Endothelial cell of umbilical vein (primary cell): Measurements from ENCODE around the gene RAB19. TPM values are rescaled to one million over a fixed set of nuclear protein-coding genes. Genes with fewer than 3 reads are reported as not detected.
"Not testable (repeated sequence)": the region's sequence is repeated elsewhere in the genome, so short reads cannot be mapped to it uniquely, and the experiment has no call there.

Experiments used
- BruUV-seq: library from RNA; stranded (reverse); fragments of 400-500 nt; replicated peaks from 2 replicates; lab custom pipeline; 2021; lab: Mats Ljungman, UMichigan
- CTCF ChIA-PET: fragments of 300-600, 350-600 bp; sonication (Branson Sonifier 250); formaldehyde crosslinking; loops from one replicate; lab custom pipeline; 2021; ENCODE audit warnings: antibody characterized with exemption, inconsistent platforms; lab: Charles Lee
- POLR2A ChIA-PET: fragments of 300-600, 350-600 bp; sonication (Branson Sonifier 250); formaldehyde crosslinking; loops from one replicate; lab custom pipeline; 2021; ENCODE audit warnings: antibody characterized with exemption, inconsistent platforms; lab: Charles Lee
- DNase-seq: peaks from one replicate; pipeline ENCODE4 v3.0.0-alpha.2; 2011; ENCODE audit warnings: low read depth, low spot score
- FAIRE-seq: peaks from 2 replicates; lab custom pipeline; 2011; peaks lifted over from hg19 to GRCh38; lab: Jason Lieb, UNC
- H2AFZ ChIP-seq: 2 replicates; pipeline ENCODE4 v1.6.0; 2012; ENCODE audit warnings: low read depth, low read length, control low read depth, inconsistent platforms
- H3K27ac ChIP-seq: 2 replicates; pipeline ENCODE4 v1.5.1; 2011; ENCODE audit warnings: low read depth, mild to moderate bottlenecking, control low read depth, low read length, moderate library complexity; ENCODE audit not compliant: insufficient read depth
- H3K27me3 ChIP-seq, 2 experiments: 2 replicates each; pipeline versions ENCODE4 v1.6.0 to v1.6.1; 2011; ENCODE audit warnings: low read length in 2 of 2, mixed read lengths in 1 of 2; ENCODE audit not compliant: control insufficient read depth in 2 of 2, insufficient read depth in 2 of 2
- H3K36me3 ChIP-seq, 2 experiments: 2 replicates in 1 of 2; 3 replicates in 1 of 2; pipeline ENCODE4 v1.5.1; 2011; ENCODE audit warnings: low read length in 2 of 2, mild to moderate bottlenecking in 1 of 2, moderate library complexity in 1 of 2; ENCODE audit not compliant: control insufficient read depth in 2 of 2, insufficient read depth in 2 of 2; ENCODE audit errors: extremely low read depth in 1 of 2
- H3K4me1 ChIP-seq: 3 replicates; pipeline ENCODE4 v1.5.1; 2011; ENCODE audit warnings: mild to moderate bottlenecking, low read length; ENCODE audit not compliant: control insufficient read depth, insufficient read depth; ENCODE audit errors: extremely low read depth
- H3K4me2 ChIP-seq: 2 replicates; pipeline ENCODE4 v1.6.1; 2011; ENCODE audit warnings: low read length, control low read depth, mixed read lengths; ENCODE audit not compliant: insufficient read depth
- H3K4me3 ChIP-seq, 3 experiments: fragments of 200-600 bp in 1 of 3; sonication (generic), shearing (Covaris generic) in 1 of 3; replicated peaks in 1 of 3; 2 replicates each; pipeline ENCODE4 v1.5.1; 2011 to 2016; ENCODE audit warnings: control low read depth in 3 of 3, low read length in 3 of 3, mild to moderate bottlenecking in 2 of 3, inconsistent platforms in 1 of 3, low read depth in 1 of 3, moderate library complexity in 1 of 3; ENCODE audit not compliant: insufficient read depth in 1 of 3
- H3K79me2 ChIP-seq: 2 replicates; pipeline ENCODE4 v1.6.0; 2012; ENCODE audit warnings: low read length, inconsistent platforms; ENCODE audit not compliant: control insufficient read depth, insufficient read depth
- H3K9ac ChIP-seq: replicated peaks from 2 replicates; pipeline ENCODE3; 2011; ENCODE audit warnings: low read length, control low read depth; ENCODE audit not compliant: insufficient read depth; ENCODE audit errors: extremely low read depth
- H3K9me1 ChIP-seq: replicated peaks from 3 replicates; pipeline ENCODE4 v1.6.0; 2011; ENCODE audit warnings: mild to moderate bottlenecking, low read length; ENCODE audit not compliant: control insufficient read depth, insufficient read depth; ENCODE audit errors: extremely low read depth
- H3K9me3 ChIP-seq: replicated peaks from 2 replicates; pipeline ENCODE4 v1.5.1; 2012; ENCODE audit warnings: low read length, inconsistent platforms; ENCODE audit not compliant: control insufficient read depth, insufficient read depth
- H4K20me1 ChIP-seq: replicated peaks from 2 replicates; pipeline ENCODE3; 2011; ENCODE audit warnings: mild to moderate bottlenecking, low read length; ENCODE audit not compliant: control insufficient read depth, insufficient read depth; ENCODE audit errors: extremely low read depth
- EZH2 ChIP-seq: IDR thresholded peaks from 2 replicates; pipeline ENCODE4 v1.6.1; 2012; ENCODE audit warnings: borderline replicate concordance, low read depth, mild to moderate bottlenecking, moderate library complexity, low read length, inconsistent platforms; ENCODE audit not compliant: severe bottlenecking
- FOS ChIP-seq: IDR thresholded peaks from 2 replicates; pipeline ENCODE4 v1.6.1; 2011; ENCODE audit warnings: mild to moderate bottlenecking, low read length, moderate library complexity, borderline replicate concordance; ENCODE audit not compliant: insufficient read depth
- GATA2 ChIP-seq: IDR thresholded peaks from 2 replicates; pipeline ENCODE4 v1.7.0; 2011; ENCODE audit warnings: low read depth, mild to moderate bottlenecking, moderate library complexity, mixed read lengths, low read length; ENCODE audit not compliant: insufficient read length, insufficient read depth
- JUN ChIP-seq: IDR thresholded peaks from 2 replicates; pipeline ENCODE4 v1.6.1; 2011; ENCODE audit warnings: borderline replicate concordance, low read depth; ENCODE audit not compliant: insufficient read length, insufficient read depth
- MYC ChIP-seq: IDR thresholded peaks from one replicate; pipeline ENCODE4 v1.6.1; 2011; ENCODE audit warnings: mild to moderate bottlenecking, low read depth, low read length
- POLR2A ChIP-seq: IDR thresholded peaks from 2 replicates; pipeline ENCODE4 v1.6.1; 2012; ENCODE audit warnings: low read depth, mild to moderate bottlenecking, control low read depth, low read length
- POLR2AphosphoS5 ChIP-seq: IDR thresholded peaks from 2 replicates; pipeline ENCODE4 v1.6.1; 2012; ENCODE audit warnings: low read depth, mild to moderate bottlenecking, control low read depth, low read length, moderate library complexity; ENCODE audit not compliant: insufficient read depth
- dilution Hi-C: fragments of 300-500 bp; cut with MboI; formaldehyde crosslinking; loops from one replicate; pipeline ENCODE4 v1.15.0; 2019; ENCODE audit warnings: low sequenced_read_pairs; ENCODE audit not compliant: extremely low pct_ligation_motif_present
- intact Hi-C: fragments of 100-400 bp; cut with micrococcal nuclease; formaldehyde crosslinking; loops from one replicate; pipeline ENCODE4 v1.10.0; 2022
- polyA plus RNA-seq, 4 experiments: library from polyadenylated mRNA; depleted of rRNA in 3 of 4; stranded (reverse) in 3 of 4; unstranded in 1 of 4; fragments of >200 nt; gene quantifications; 2 replicates each; pipeline versions ENCODE4 v1.2.1 to v1.2.3, GENCODE V29; 2011 to 2012; ENCODE audit warnings: missing spikeins in 1 of 4
- total RNA-seq: library from RNA; stranded (reverse); gene quantifications from 2 replicates; pipeline ENCODE4 v1.2.3, GENCODE V29; 2021
- TF ChIP-seq, protein P1 (sequence below): IDR thresholded peaks from 2 replicates; pipeline ENCODE4 v1.6.1; 2011; ENCODE audit not compliant: insufficient read depth, insufficient read length
- TF ChIP-seq, protein P2 (sequence below), 2 donors: IDR thresholded peaks; 1 replicate in 1 of 2; 2 replicates in 1 of 2; pipeline ENCODE4 v1.5.1; 2011; ENCODE audit warnings: low read length in 2 of 2, mild to moderate bottlenecking in 2 of 2, moderate library complexity in 2 of 2, control low read depth in 1 of 2, inconsistent platforms in 1 of 2, low read depth in 1 of 2; ENCODE audit not compliant: insufficient read depth in 1 of 2; ENCODE audit errors: extremely low read depth in 1 of 2

The RAB19 gene
- total and polyA plus RNA-seq, 2 donors (not counting 3 experiments of a cell fraction or from before 2014, with no cell fraction given): not detected

DNA sequence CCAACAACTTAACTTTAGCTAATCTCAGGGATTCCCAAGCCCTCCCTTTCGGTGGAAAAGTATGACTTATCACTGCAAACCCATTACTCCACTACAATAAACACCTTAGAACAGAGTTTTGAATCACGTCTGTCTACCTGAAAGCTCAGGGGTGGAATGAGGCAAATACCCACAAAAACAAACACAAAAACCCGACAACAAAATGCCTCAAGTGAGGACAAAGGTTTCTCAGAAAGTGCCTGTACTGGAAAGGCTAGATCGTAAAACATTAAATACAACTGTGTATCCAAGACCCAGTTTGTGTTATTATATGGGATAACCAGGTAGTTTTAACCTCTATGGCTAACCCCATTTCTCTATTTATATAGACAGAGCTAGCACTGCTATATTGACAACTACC is 49.4 kb downstream of the RAB19 start:
- BruUV-seq: no TSS peak
- CTCF ChIA-PET: interaction anchor here (1.0 to 1.1 kb wide), 2 partner anchors 14 to 1196 kb away, joined by 3 read pairs; no protein-coding TSS in a partner anchor

DNA sequence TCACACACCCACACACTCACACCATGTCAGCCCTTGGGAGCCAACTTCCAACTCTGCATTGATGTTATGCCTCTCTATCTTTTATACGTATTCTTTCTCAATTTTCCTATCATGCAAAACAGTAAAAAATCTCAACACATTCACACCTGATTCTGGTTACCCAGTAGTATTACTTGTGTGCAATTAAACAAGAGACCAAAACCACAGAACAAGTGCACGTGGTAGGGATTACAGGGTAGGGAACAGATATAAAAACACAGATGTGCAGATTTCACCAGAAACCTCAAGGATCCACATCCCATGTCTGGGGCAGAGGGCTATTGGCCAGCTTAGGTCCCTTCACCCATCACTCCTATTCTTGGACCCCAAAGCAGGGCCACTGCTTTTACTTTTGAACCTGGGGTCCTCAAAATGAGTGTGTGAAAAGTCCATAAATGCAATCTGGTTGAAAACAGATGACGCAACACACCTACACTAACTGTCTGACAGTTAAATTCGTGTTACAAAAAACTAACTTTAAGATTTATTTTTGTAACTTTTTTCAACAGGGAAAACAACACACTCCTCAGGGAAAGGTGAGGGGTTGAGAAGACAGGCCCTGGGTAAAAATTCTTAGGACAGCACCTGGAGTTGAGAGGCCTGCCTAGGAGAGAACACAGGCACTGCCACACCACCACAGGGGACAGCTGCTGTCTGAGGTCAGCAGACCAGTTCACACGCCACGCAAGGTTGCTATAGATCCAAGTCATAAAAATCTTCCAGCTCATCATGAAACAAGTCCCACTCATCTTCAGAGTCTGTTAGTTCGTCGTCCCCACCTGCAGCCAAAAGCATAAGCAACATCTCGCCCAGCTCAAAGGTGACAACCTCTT is 50.2 kb downstream of the RAB19 start:
- H3K27me3 ChIP-seq, H3K9me3 ChIP-seq, H3K4me1 ChIP-seq, FAIRE-seq, H3K9me1 ChIP-seq, H3K4me3 ChIP-seq, H3K9ac ChIP-seq, dilution Hi-C loops, H4K20me1 ChIP-seq, H3K4me2 ChIP-seq, H3K79me2 ChIP-seq, POLR2A ChIA-PET, H3K27ac ChIP-seq, H3K36me3 ChIP-seq, H2AFZ ChIP-seq, BruUV-seq, DNase-seq, intact Hi-C loops: not testable (repeated sequence)
- CTCF ChIA-PET: interaction anchor here (1.3 kb wide), 1 partner anchor 9 kb away, joined by 3 read pairs; no protein-coding TSS in a partner anchor

More for the DNA sequence above, 49.4 kb downstream of the RAB19 start:
- DNase-seq (no peak), FAIRE-seq (no peak)
- intact Hi-C loops (no loop called here), dilution Hi-C loops (no loop called here)
- Histone ChIP-seq H3K9me3 (no peaks in the 10 kb centered on the region), H3K9me1 (no peaks in the 10 kb centered on the region), H3K79me2 (no peaks in the 10 kb centered on the region), H2AFZ (no peak overlapping the region), H3K27me3 (no peaks in the 10 kb centered on the region), H3K4me3 (no peak overlapping the region), H3K36me3 (peaks cover 5 to 7% of the 10 kb centered on the region in 2 experiments), H3K4me1 (peaks cover 8% of the 10 kb centered on the region), H3K4me2 (no peak overlapping the region), H3K9ac (no peak overlapping the region), H3K27ac (no peak overlapping the region), H4K20me1 (no peaks in the 10 kb centered on the region)
- POLR2A ChIA-PET: no interaction called here
- no peak for TF ChIP-seq MYC
- TF ChIP-seq JUN: no peak
- TF ChIP-seq EZH2: no peak
- TF ChIP-seq, protein P1, sequence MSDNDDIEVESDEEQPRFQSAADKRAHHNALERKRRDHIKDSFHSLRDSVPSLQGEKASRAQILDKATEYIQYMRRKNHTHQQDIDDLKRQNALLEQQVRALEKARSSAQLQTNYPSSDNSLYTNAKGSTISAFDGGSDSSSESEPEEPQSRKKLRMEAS: no peak
- no peak for TF ChIP-seq GATA2
- TF ChIP-seq, protein P2, sequence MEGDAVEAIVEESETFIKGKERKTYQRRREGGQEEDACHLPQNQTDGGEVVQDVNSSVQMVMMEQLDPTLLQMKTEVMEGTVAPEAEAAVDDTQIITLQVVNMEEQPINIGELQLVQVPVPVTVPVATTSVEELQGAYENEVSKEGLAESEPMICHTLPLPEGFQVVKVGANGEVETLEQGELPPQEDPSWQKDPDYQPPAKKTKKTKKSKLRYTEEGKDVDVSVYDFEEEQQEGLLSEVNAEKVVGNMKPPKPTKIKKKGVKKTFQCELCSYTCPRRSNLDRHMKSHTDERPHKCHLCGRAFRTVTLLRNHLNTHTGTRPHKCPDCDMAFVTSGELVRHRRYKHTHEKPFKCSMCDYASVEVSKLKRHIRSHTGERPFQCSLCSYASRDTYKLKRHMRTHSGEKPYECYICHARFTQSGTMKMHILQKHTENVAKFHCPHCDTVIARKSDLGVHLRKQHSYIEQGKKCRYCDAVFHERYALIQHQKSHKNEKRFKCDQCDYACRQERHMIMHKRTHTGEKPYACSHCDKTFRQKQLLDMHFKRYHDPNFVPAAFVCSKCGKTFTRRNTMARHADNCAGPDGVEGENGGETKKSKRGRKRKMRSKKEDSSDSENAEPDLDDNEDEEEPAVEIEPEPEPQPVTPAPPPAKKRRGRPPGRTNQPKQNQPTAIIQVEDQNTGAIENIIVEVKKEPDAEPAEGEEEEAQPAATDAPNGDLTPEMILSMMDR (IDR thresholded peaks at IDR 0.05; ENCODE audit: extremely low read depth in 1 of 2, insufficient read depth in 1 of 2, low read depth in 1 of 2, low read length in 2 of 2): no peak
- no peak for TF ChIP-seq FOS
- no peak for TF ChIP-seq POLR2AphosphoS5
- no peak for TF ChIP-seq POLR2A
